CD4-positive, alpha-beta memory T cell (primary cell): ENCODE data around the gene ACOXL. TPM values are rescaled to one million over a fixed set of nuclear protein-coding genes. Genes with fewer than 3 reads are reported as not detected.

Experiments
- CTCF ChIA-PET: fragments of 350-600 bp; sonication (Branson Sonifier 250); formaldehyde crosslinking; loops from one replicate; lab custom pipeline; 2021; ENCODE audit warnings: inconsistent platforms; ENCODE audit not compliant: partially characterized antibody; lab: Charles Lee
- POLR2A ChIA-PET: fragments of 350-600 bp; sonication (Branson Sonifier 250); formaldehyde crosslinking; loops from one replicate; lab custom pipeline; 2021; ENCODE audit not compliant: partially characterized antibody; lab: Charles Lee
- DNase-seq, 5 donors: peaks; one replicate each; pipeline versions ENCODE4 v3.0.0 to v3.0.0-alpha.2; 2020 to 2022; ENCODE audit warnings: mixed read lengths in 1 of 5
- H3K27ac ChIP-seq: one replicate; pipeline ENCODE4 v1.7.0; 2013; ENCODE audit warnings: low read depth, low read length
- H3K27me3 ChIP-seq: 2 replicates; pipeline ENCODE4 v1.7.0; 2013; ENCODE audit warnings: mild to moderate bottlenecking, low read length, moderate library complexity; ENCODE audit not compliant: insufficient read depth
- H3K36me3 ChIP-seq: 2 replicates; pipeline ENCODE4 v1.7.0; 2013; ENCODE audit warnings: mild to moderate bottlenecking, low read length, moderate library complexity; ENCODE audit not compliant: insufficient read depth
- H3K4me1 ChIP-seq: 2 replicates; pipeline ENCODE4 v1.7.0; 2013; ENCODE audit warnings: mild to moderate bottlenecking, low read length, moderate library complexity; ENCODE audit not compliant: insufficient read depth
- H3K4me3 ChIP-seq, 2 donors: one replicate each; pipeline ENCODE4 v1.7.0; 2013; ENCODE audit warnings: low read length in 2 of 2, mild to moderate bottlenecking in 1 of 2
- H3K9me3 ChIP-seq, 2 donors: one replicate each; pipeline ENCODE4 v1.7.0; 2013; ENCODE audit warnings: low read length in 2 of 2, control low read depth in 1 of 2; ENCODE audit not compliant: control insufficient read depth in 1 of 2
- H3K27ac Mint-ChIP-seq, 7 donors: one replicate each; pipeline ENCODE4 v1.8.0; 2020 to 2021; ENCODE audit warnings: mixed read lengths in 7 of 7, mild to moderate bottlenecking in 6 of 7, inconsistent platforms in 3 of 7, moderate library complexity in 3 of 7
- H3K27me3 Mint-ChIP-seq, 2 donors: one replicate each; pipeline ENCODE4 v1.8.0; 2020 to 2021; ENCODE audit warnings: mixed read lengths in 2 of 2
- H3K36me3 Mint-ChIP-seq, 2 donors: one replicate each; pipeline ENCODE4 v1.8.0; 2020 to 2021; ENCODE audit warnings: mixed read lengths in 2 of 2, inconsistent platforms in 1 of 2, mild to moderate bottlenecking in 1 of 2
- H3K4me1 Mint-ChIP-seq, 4 donors: one replicate each; pipeline ENCODE4 v1.8.0; 2020 to 2021; ENCODE audit warnings: mixed read lengths in 4 of 4, mild to moderate bottlenecking in 1 of 4
- H3K4me3 Mint-ChIP-seq, 8 donors: one replicate each; pipeline ENCODE4 v1.8.0; 2020 to 2021; ENCODE audit warnings: mixed read lengths in 8 of 8, mild to moderate bottlenecking in 7 of 8, moderate library complexity in 6 of 8, inconsistent platforms in 3 of 8
- H3K9me3 Mint-ChIP-seq, 8 donors: one replicate each; pipeline ENCODE4 v1.8.0; 2020 to 2021; ENCODE audit warnings: mixed read lengths in 8 of 8, mild to moderate bottlenecking in 5 of 8, inconsistent platforms in 3 of 8, moderate library complexity in 1 of 8
- intact Hi-C: fragments of 100-400 bp; cut with micrococcal nuclease; formaldehyde crosslinking; loops from one replicate; pipeline ENCODE4 v1.15.1; 2023
- polyA plus RNA-seq, 2 donors: library from polyadenylated mRNA; unstranded; fragments of 300-500 nt; fragmentation: Illumina TruSeq; gene quantifications; one replicate each; pipeline ENCODE4 v1.2.3, GENCODE V29; 2021
- total RNA-seq, 2 experiments: library from RNA; stranded (reverse); gene quantifications; one replicate each; pipeline ENCODE4 v1.2.3, GENCODE V29; 2021

ACOXL gene
- total and polyA plus RNA-seq, 4 experiments from 2014 or later = not detected

GRCh38 chr2:111113838-111114237 is 381.5 kb downstream of the ACOXL start:
- peaks cover 0 to 1% (median 0%) of the 10 kb centered on the region in 8 donors for H3K9me3 Mint-ChIP-seq
- H3K4me1 Mint-ChIP-seq = peaks cover 18 to 30% (median 23%) of the 10 kb centered on the region in 4 donors
- no peak overlapping the region for H3K27ac Mint-ChIP-seq
- Histone ChIP-seq H3K36me3 (no peaks in the 10 kb centered on the region), H3K27me3 (peaks cover 34% of the 10 kb centered on the region), H3K4me3 (no peak overlapping the region), H3K27ac (no peak overlapping the region), H3K9me3 (no peaks in the 10 kb centered on the region), H3K4me1 (peaks cover 22% of the 10 kb centered on the region)
- peaks cover 44 to 62% of the 10 kb centered on the region in 2 donors for H3K27me3 Mint-ChIP-seq
- CTCF ChIA-PET = no interaction called here
- POLR2A ChIA-PET = no interaction called here
- peaks cover 0 to 5% of the 10 kb centered on the region in 2 donors for H3K36me3 Mint-ChIP-seq
- H3K4me3 Mint-ChIP-seq = no peak overlapping the region
- no peak for DNase-seq
- intact Hi-C loops = no loop called here

DNA sequence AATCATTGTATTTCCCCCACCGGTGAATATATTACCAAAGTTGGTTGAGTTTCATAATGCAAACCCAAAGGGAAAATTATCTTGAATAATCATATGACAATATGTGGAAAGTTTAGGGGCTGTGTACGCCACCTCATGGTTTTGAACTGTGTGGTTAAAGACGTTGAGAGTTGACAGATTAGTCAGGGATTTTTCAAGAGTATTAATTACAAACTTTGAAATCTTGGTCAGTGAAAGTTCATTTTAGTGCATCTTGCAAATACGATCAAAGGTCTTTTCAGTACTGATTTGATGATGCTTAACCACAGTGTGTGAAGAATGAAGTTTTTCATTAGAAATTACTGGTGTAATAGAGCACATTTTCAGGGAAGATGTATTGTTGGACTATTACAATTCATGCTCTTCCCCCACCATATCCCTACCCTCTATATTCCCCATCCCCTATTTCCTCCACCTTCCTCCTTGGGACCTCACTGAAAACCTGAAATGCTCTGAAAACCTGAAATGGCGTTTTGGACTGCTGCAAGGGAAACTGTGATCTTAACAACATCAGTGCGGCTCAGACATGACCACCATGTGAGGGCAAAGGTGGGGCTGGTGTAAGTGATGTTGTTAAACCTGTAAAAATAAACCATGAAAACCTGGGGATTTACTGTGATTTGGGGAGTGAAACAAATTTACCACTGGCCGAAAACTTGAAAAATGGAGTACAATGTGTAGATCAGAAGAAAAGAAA is 383.8 kb downstream of the ACOXL start:
- intact Hi-C loops = loop anchor here (2.0 to 5.0 kb wide), 2 partner anchors 305 to 341 kb away; no protein-coding TSS in a partner anchor
- Histone ChIP-seq H3K4me1 (peaks cover 37% of the 10 kb centered on the region), H3K4me3 (no peak overlapping the region), H3K9me3 (no peaks in the 10 kb centered on the region), H3K27ac (no peak overlapping the region), H3K36me3 (no peaks in the 10 kb centered on the region), H3K27me3 (peaks cover 45% of the 10 kb centered on the region)
- H3K4me3 Mint-ChIP-seq = peak overlapping the region in 4 of 8 donors; percentile 15 to 57 (median 48)
- peak overlapping the region in 2 of 7 donors; percentile 22 to 36 for H3K27ac Mint-ChIP-seq
- H3K4me1 Mint-ChIP-seq = peaks cover 21 to 42% (median 27%) of the 10 kb centered on the region in 4 donors
- H3K27me3 Mint-ChIP-seq = peaks cover 35 to 55% of the 10 kb centered on the region in 2 donors
- ChIA-PET CTCF (interaction anchor here (1.1 to 2.1 kb wide), 5 partner anchors 18 to 583 kb away, joined by 3 to 10 read pairs (median 3); no protein-coding TSS in a partner anchor), POLR2A (interaction anchor here (2.1 kb wide), 1 partner anchor 10 kb away, joined by 9 read pairs; no protein-coding TSS in a partner anchor)
- peaks cover 0 to 1% (median 0%) of the 10 kb centered on the region in 8 donors for H3K9me3 Mint-ChIP-seq
- peaks cover 0 to 9% of the 10 kb centered on the region in 2 donors for H3K36me3 Mint-ChIP-seq
- DNase-seq = peak in 1 of 5 donors; percentile 43

GRCh38 chr2:111116843-111117597 is 384.6 kb downstream of the ACOXL start:
- H3K4me3 Mint-ChIP-seq = peak overlapping the region; percentile 71 to 97 (median 87)
- peak overlapping the region; percentile 48 to 83 for H3K4me3 ChIP-seq
- H3K4me1 ChIP-seq = peaks cover 37% of the 10 kb centered on the region
- peak; percentile 63 to 78 (median 68) for DNase-seq
- H3K36me3 ChIP-seq = no peaks in the 10 kb centered on the region
- ChIA-PET CTCF (interaction anchor here (0.7 to 2.1 kb wide), 8 partner anchors 9 to 601 kb away, joined by 3 to 10 read pairs (median 3); no protein-coding TSS in a partner anchor), POLR2A (interaction anchor here (2.1 kb wide), 1 partner anchor 10 kb away, joined by 9 read pairs; no protein-coding TSS in a partner anchor)
- intact Hi-C loops = loop anchor here (1.0 to 5.0 kb wide), 3 partner anchors 306 to 585 kb away; no protein-coding TSS in a partner anchor
- peaks cover 45% of the 10 kb centered on the region for H3K27me3 ChIP-seq
- H3K4me1 Mint-ChIP-seq = peaks cover 21 to 42% (median 27%) of the 10 kb centered on the region in 4 donors
- peaks cover 0 to 1% (median 0%) of the 10 kb centered on the region in 8 donors for H3K9me3 Mint-ChIP-seq
- peak overlapping the region in 4 of 7 donors; percentile 36 to 83 (median 59) for H3K27ac Mint-ChIP-seq
- H3K36me3 Mint-ChIP-seq = peaks cover 0 to 14% of the 10 kb centered on the region in 2 donors
- H3K27me3 Mint-ChIP-seq = peaks cover 35 to 54% of the 10 kb centered on the region in 2 donors
- H3K9me3 ChIP-seq = no peaks in the 10 kb centered on the region
- no peak overlapping the region for H3K27ac ChIP-seq

DNA sequence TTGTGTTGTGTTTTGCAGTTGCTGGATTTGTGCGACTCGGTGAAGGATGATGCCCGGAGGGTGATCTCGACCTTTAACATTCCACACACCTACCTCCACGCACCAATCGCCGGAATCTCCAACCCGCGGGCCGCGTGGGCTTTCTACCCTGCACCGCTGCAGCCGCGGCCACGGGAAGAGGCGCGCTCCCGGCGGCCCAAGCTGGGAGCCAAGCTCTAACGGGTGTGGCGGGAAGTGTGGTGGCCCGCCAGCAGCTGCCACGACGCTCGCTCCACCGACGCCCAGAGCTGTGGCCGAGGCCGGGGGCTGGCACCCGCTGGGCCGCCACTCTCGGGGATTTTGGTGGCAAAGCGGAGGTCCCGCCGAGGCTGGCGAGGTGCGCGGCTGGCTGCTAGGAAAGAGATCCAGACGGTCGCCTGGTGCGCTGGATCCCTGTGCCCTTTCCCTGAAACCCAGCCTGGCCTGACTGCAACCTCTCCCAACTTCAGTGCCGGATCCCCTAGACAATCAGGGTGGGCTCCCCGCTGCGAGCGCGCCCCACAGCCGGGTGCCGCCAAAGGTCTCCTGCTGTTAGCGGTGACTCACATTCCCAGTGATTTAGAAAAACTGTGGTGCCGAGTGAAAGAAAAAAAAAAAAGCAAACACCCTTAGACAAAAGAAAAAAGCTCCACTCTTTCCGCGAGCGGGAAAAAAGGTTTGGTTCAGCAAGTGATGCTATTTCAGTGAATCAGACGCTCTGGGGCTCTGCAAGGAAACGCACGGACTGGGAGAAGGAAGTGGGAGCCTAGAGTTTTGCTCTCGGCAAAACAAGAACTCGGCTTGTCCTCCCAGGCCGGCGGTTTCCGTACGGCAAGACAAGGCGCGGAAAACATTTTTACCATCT is 385.5 kb downstream of the ACOXL start:
- Mint-ChIP-seq H3K4me1 (peaks cover 21 to 43% (median 27%) of the 10 kb centered on the region in 4 donors), H3K36me3 (peaks cover 0 to 15% of the 10 kb centered on the region in 2 donors), H3K4me3 (peak overlapping the region; percentile 85 to 97 (median 90)), H3K27me3 (peaks cover 31 to 49% of the 10 kb centered on the region in 2 donors), H3K9me3 (peaks cover 0 to 1% (median 0%) of the 10 kb centered on the region in 8 donors), H3K27ac (peak overlapping the region in 5 of 7 donors; percentile 20 to 90 (median 68))
- Histone ChIP-seq H3K27ac (no peak overlapping the region), H3K4me3 (peak overlapping the region; percentile 48 to 83), H3K9me3 (no peaks in the 10 kb centered on the region), H3K27me3 (peaks cover 41% of the 10 kb centered on the region), H3K36me3 (no peaks in the 10 kb centered on the region), H3K4me1 (peaks cover 37% of the 10 kb centered on the region)
- ChIA-PET POLR2A (interaction anchor here (2.1 kb wide), 1 partner anchor 9 kb away, joined by 9 read pairs; no protein-coding TSS in a partner anchor), CTCF (interaction anchor here (0.7 to 2.1 kb wide), 7 partner anchors 8 to 600 kb away, joined by 3 to 10 read pairs (median 3); no protein-coding TSS in a partner anchor)
- peak; percentile 3 to 43 (median 26) for DNase-seq
- intact Hi-C loops = loop anchor here (1.0 to 5.0 kb wide), 3 partner anchors 307 to 584 kb away; no protein-coding TSS in a partner anchor

DNA sequence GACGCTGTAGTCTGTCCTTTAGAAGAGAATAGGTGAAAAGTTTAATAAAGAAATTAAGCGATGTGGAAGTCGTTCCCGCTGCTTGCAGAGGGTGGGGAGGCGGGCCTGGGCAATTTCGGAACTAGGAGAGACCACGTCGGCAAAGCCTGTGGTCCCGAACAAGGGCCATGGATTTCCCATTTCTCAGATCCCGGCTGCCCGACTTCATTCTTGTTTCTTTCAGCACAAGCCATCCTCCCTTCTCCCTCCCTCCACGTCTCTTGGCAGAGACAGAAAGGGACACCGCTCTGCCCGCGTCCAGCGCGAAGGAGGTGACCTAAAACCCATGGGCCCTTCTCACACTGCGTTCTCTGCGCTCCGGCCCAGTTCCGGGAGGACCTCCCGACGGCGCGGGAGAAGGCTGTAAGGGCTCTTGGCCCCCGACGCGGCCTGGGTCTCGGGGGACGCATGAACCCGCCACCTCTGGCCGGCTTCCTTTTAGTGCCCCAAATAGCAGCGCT is 386.2 kb downstream of the ACOXL start:
- Mint-ChIP-seq H3K9me3 (peaks cover 0 to 1% (median 0%) of the 10 kb centered on the region in 8 donors), H3K36me3 (peaks cover 0 to 19% of the 10 kb centered on the region in 2 donors), H3K4me3 (peak overlapping the region; percentile 85 to 97 (median 90)), H3K4me1 (peaks cover 21 to 50% (median 30%) of the 10 kb centered on the region in 4 donors), H3K27me3 (peaks cover 28 to 45% of the 10 kb centered on the region in 2 donors), H3K27ac (peak overlapping the region in 5 of 7 donors; percentile 20 to 90 (median 68))
- CTCF ChIA-PET = no interaction called here
- POLR2A ChIA-PET = no interaction called here
- Histone ChIP-seq H3K4me3 (peak overlapping the region; percentile 29 to 83), H3K27ac (no peak overlapping the region), H3K36me3 (no peaks in the 10 kb centered on the region), H3K4me1 (peaks cover 41% of the 10 kb centered on the region), H3K9me3 (no peaks in the 10 kb centered on the region), H3K27me3 (peaks cover 41% of the 10 kb centered on the region)
- peak in 3 of 5 donors; percentile 6 to 29 (median 14) for DNase-seq
- intact Hi-C loops = loop anchor here (5.0 kb wide), 1 partner anchor 339 kb away; no protein-coding TSS in a partner anchor
